Natural killer cell treated with Interleukin-12 subunit alpha and Interleukin-12 subunit beta and Interleukin-15 and Interleukin-18, amount 100 ng/mL, for 72 hours (primary cell): Measurements from ENCODE around the gene CCDC172. TPM values are rescaled to one million over a fixed set of nuclear protein-coding genes. Genes with fewer than 3 reads are reported as not detected.

Experiments used
- ATAC-seq, 2 donors: fragments of 150-1000 bp; cut with Tn5 transposase in 1 of 2; sonication (Bioruptor Pico), chemical (Tn5 transposase) in 1 of 2; 2 replicates each; pipeline ENCODE4 v1.10.0; 2021
- DNase-seq: peaks from one replicate; pipeline ENCODE4 v3.0.0; 2022; ENCODE audit warnings: low spot score
- H3K27ac Mint-ChIP-seq, 2 donors: 1 replicate in 1 of 2; 2 replicates in 1 of 2; pipeline ENCODE4 v1.8.0; 2022; ENCODE audit warnings: mixed read lengths in 2 of 2, mild to moderate bottlenecking in 1 of 2, moderate library complexity in 1 of 2
- H3K27me3 Mint-ChIP-seq, 2 donors: 1 replicate in 1 of 2; 2 replicates in 1 of 2; pipeline ENCODE4 v1.8.0; 2022; ENCODE audit warnings: mixed read lengths in 2 of 2
- H3K36me3 Mint-ChIP-seq: one replicate; pipeline ENCODE4 v1.8.0; 2022; ENCODE audit warnings: mixed read lengths
- H3K4me1 Mint-ChIP-seq, 2 donors: 1 replicate in 1 of 2; 2 replicates in 1 of 2; pipeline ENCODE4 v1.8.0; 2022; ENCODE audit warnings: low read depth in 2 of 2, mixed read lengths in 2 of 2, mild to moderate bottlenecking in 1 of 2
- H3K4me3 Mint-ChIP-seq: one replicate; pipeline ENCODE4 v1.8.0; 2022; ENCODE audit warnings: mixed read lengths
- H3K9me3 Mint-ChIP-seq: 2 replicates; pipeline ENCODE4 v1.8.0; 2022; ENCODE audit warnings: mixed read lengths
- total RNA-seq, 2 donors: library from RNA; stranded (reverse); gene quantifications; one replicate each; pipeline ENCODE4 v1.2.3, GENCODE V29; 2022

Gene CCDC172
- total RNA-seq, 2 donors from 2014 or later, result not detected

DNA sequence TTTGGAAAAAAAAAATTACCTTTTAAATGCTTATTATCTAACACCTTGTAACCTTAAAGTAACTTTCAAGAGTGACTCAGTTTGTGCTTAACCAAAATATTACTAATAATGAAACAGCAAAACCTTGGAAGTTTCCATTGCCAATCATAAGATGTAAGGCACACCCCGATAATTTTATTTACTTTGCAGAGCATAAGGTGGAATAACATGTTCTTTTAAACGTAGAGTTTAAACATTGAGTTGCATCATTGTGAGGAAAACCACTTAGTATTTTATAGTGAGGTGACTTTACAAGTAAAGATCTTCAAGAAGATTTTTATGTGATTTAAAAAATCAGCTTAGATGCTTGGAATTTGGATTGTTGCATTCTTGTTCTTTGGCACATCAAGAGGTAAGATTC lies 103.4 kb downstream of the CCDC172 start, which contains the start of gene PNLIPRP3:
Gene PNLIPRP3 (plus strand): TSS at position 177 of the 400 bp plus-strand sequence. CDS start 166 bp downstream, at position 343.
- ATAC-seq (no peak), DNase-seq (no peak)
- Mint-ChIP-seq H3K27me3 (peaks cover 0 to 6% of the 10 kb centered on the region in 2 donors), H3K9me3 (peaks cover 3% of the 10 kb centered on the region), H3K27ac (no peak within 1 kb of the TSS), H3K36me3 (no peaks in the 10 kb centered on the region), H3K4me3 (no peak within 1 kb of the TSS), H3K4me1 (no peaks in the 10 kb centered on the region)

DNA sequence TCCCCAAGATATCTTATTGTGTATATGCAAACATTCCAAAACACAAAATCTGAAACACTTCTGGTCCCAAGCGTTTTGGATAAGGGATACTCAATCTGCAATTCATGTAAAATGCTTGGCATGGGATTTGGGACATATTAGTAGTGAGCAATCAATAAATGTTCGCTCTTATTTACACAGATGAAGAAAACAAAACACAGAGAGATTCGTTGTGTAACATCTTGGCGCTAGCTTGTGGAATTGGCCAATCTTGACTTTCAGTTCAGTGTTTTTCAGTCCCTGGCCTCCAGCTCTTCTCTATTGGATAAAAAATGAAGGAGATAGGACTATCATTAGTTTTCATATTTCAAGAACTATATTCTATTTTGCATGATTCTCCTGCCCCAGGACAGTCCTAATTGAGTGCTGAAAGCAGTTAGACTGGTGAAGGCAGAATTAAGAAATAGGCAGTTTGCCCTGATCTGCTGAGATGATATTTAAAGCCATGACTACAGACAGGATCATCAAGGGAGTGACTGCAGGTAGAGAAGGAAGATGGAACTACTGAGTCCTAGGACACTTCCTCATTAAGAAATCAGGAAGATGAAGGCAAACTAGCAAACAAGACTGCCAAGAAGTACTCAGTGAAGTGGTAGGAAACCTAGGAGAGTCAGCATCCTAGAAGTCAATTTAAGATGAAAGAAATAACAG lies 105.2 kb downstream of the CCDC172 start:
- Mint-ChIP-seq H3K4me3 (no peak overlapping the region), H3K36me3 (no peaks in the 10 kb centered on the region), H3K9me3 (no peaks in the 10 kb centered on the region), H3K4me1 (no peaks in the 10 kb centered on the region), H3K27me3 (peaks cover 0 to 6% of the 10 kb centered on the region in 2 donors), H3K27ac (no peak overlapping the region)
- no peak for ATAC-seq
- DNase-seq, result no peak

Other genes with a start within 250 kb of the CCDC172 start
- gene GFRA1, start 51.2 kb upstream of the CCDC172 start, total RNA-seq, result not detected
- gene PNLIPRP3, start 103.4 kb downstream of the CCDC172 start, total RNA-seq, result not detected
- gene PNLIP, start 221.5 kb downstream of the CCDC172 start, total RNA-seq, result not detected